Measurements from ENCODE around the gene AMPD3.

AMPD3 gene

GRCh38 chr11:10477690-10478046 lies 22.6 kb downstream of the AMPD3 start:
- CTCF ChIA-PET, result no interaction called here
- H3K27ac ChIP-seq, result no peak overlapping the region
- TF ChIP-seq CTCF (conservative IDR thresholded peaks at IDR 0.05; ENCODE audit: low read depth), result no peak
- DNase-seq (ENCODE audit: low spot score), result no peak
- POLR2A ChIA-PET (ENCODE audit: low non-redundant PET), result no interaction called here

GRCh38 chr11:10478066-10478465 lies 23.0 kb downstream of the AMPD3 start:
- ChIA-PET CTCF (no interaction called here), POLR2A (ENCODE audit: low non-redundant PET) (no interaction called here)
- no peak for DNase-seq (ENCODE audit: low spot score)

GRCh38 chr11:10478574-10479550 lies 23.8 kb downstream of the AMPD3 start:
- DNase-seq (ENCODE audit: low spot score), result no peak
- ChIA-PET CTCF (no interaction called here), POLR2A (ENCODE audit: low non-redundant PET) (no interaction called here)
- H3K27ac ChIP-seq, result no peak overlapping the region
- no peak for TF ChIP-seq CTCF (conservative IDR thresholded peaks at IDR 0.05; ENCODE audit: low read depth)

More at GRCh38 chr11:10478066-10478465, 23.0 kb downstream of the AMPD3 start:
- no peak for TF ChIP-seq CTCF (conservative IDR thresholded peaks at IDR 0.05; ENCODE audit: low read depth)
- no peak overlapping the region for H3K27ac ChIP-seq

- CTCF ChIA-PET, result no interaction called here
- no peak overlapping the region for H3K27ac ChIP-seq
- DNase-seq (ENCODE audit: low spot score), result no peak
- POLR2A ChIA-PET (ENCODE audit: low non-redundant PET), result no interaction called here
- no peak for TF ChIP-seq CTCF (conservative IDR thresholded peaks at IDR 0.05; ENCODE audit: low read depth)
Measured at GRCh38 chr11:10480026-10480425, 25.0 kb downstream of the AMPD3 start.

GRCh38 chr11:10480760-10481159 lies 25.7 kb downstream of the AMPD3 start:
- H3K27ac ChIP-seq, result no peak overlapping the region
- CTCF ChIA-PET, result no interaction called here
- POLR2A ChIA-PET (ENCODE audit: low non-redundant PET), result no interaction called here
- no peak for DNase-seq (ENCODE audit: low spot score)
- no peak for TF ChIP-seq CTCF (conservative IDR thresholded peaks at IDR 0.05; ENCODE audit: low read depth)

GRCh38 chr11:10481560-10482349 lies 26.7 kb downstream of the AMPD3 start:
- H3K27ac ChIP-seq, result no peak overlapping the region
- ChIA-PET CTCF (interaction anchor here (0.6 to 0.7 kb wide), 2 partner anchors 1002 to 1164 kb away, joined by 3 to 6 read pairs; no protein-coding TSS in a partner anchor), POLR2A (ENCODE audit: low non-redundant PET) (no interaction called here)
- TF ChIP-seq CTCF (conservative IDR thresholded peaks at IDR 0.05; ENCODE audit: low read depth), result no peak
- no peak for DNase-seq (ENCODE audit: low spot score)

Measured in RWPE1 (cell line).